Fibroblast of pulmonary artery (primary cell): Measurements from ENCODE around the gene ACOXL.
A peak's percentile ranks its signal among the peaks of the same experiment; 100 is the strongest.

ENCODE experiments used
- DNase-seq: peaks from one replicate; pipeline ENCODE4 v3.0.0-alpha.2; 2010; ENCODE audit warnings: low read depth
- H3K4me3 ChIP-seq: replicated peaks from 2 replicates; pipeline ENCODE4 v1.5.1; 2011; ENCODE audit warnings: low read depth, mild to moderate bottlenecking, control low read depth, low read length, moderate library complexity
- TF ChIP-seq, protein P1 (sequence below): IDR thresholded peaks from 2 replicates; pipeline ENCODE4 v1.5.1; 2011; ENCODE audit warnings: mild to moderate bottlenecking, control low read depth, low read length, inconsistent platforms; ENCODE audit errors: missing control alignments

The ACOXL gene

GRCh38 chr2:111057721-111058120 is 325.3 kb downstream of the ACOXL start:
- TF ChIP-seq, protein P1, sequence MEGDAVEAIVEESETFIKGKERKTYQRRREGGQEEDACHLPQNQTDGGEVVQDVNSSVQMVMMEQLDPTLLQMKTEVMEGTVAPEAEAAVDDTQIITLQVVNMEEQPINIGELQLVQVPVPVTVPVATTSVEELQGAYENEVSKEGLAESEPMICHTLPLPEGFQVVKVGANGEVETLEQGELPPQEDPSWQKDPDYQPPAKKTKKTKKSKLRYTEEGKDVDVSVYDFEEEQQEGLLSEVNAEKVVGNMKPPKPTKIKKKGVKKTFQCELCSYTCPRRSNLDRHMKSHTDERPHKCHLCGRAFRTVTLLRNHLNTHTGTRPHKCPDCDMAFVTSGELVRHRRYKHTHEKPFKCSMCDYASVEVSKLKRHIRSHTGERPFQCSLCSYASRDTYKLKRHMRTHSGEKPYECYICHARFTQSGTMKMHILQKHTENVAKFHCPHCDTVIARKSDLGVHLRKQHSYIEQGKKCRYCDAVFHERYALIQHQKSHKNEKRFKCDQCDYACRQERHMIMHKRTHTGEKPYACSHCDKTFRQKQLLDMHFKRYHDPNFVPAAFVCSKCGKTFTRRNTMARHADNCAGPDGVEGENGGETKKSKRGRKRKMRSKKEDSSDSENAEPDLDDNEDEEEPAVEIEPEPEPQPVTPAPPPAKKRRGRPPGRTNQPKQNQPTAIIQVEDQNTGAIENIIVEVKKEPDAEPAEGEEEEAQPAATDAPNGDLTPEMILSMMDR: no peak
- H3K4me3 ChIP-seq: no peak overlapping the region
- no peak for DNase-seq

DNA sequence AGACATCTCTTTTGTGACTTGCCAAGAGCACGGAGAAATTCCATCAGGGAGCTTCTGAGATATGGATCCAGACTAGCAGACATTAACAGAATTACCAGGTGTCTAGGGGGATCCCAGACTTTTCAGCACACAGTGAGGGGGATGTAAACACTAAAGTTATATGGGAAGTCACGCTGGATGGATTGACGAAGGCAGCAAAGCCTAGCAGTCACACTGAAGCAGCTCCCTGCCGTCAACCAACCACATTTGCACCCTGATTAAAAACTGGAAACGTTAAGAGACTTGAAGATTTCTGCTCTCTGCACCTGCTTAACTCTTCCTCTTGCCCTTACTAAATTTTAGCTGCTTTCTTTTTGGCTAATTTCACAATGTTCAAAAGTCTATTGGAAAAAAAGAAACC is 325.9 kb downstream of the ACOXL start:
- TF ChIP-seq, protein P1: no peak
- DNase-seq: no peak
- H3K4me3 ChIP-seq: no peak overlapping the region

DNA sequence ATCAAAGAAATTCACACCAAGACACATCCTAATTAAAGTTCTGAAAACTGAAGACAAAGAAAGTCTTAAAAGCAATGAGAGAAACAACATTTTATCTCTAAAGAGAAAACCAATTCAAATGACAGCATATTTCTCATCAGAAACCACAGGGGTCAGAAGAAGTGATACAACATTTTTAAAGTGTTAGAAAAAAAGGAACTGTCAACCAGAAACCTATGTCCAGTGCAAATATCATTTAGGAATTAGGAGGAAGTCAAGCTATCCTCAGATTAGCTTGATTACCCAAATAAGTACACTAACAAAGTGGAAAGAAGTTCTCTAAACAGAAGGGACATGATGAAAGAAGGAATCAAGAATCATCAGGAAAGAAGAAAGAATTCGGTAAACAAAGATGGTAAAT is 328.8 kb downstream of the ACOXL start:
- TF ChIP-seq, protein P1: no peak
- no peak overlapping the region for H3K4me3 ChIP-seq
- DNase-seq: no peak

GRCh38 chr2:111062417-111062816 is 330.0 kb downstream of the ACOXL start:
- no peak overlapping the region for H3K4me3 ChIP-seq

DNA sequence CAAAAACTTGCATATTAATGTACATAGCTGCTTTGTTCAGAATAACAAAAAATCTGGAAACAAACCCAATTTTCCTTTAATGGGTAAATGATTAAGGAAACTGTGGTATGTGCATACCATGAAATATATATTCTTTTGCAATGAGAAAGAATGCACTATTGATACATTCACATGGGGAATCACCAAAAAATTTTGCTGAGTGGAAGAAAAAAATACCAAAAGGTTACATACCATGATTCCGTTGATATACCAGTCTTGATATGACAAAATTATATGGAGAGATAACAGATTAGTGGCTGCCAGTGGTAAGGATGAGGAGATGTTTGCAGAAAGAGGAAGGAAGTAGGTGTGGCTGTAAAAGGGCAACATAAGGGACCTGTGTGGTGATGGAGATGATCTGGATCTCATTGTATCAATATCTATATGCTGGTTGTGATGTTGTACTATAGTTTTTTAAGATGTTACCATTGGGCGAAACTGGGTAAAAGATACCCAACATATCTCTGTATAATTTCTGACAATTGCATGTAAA is 333.8 kb downstream of the ACOXL start:
- TF ChIP-seq, protein P1: no peak
- H3K4me3 ChIP-seq: no peak overlapping the region
- DNase-seq: no peak

More at GRCh38 chr2:111062417-111062816, 330.0 kb downstream of the ACOXL start:
- TF ChIP-seq, protein P1: no peak
- DNase-seq: no peak

DNA sequence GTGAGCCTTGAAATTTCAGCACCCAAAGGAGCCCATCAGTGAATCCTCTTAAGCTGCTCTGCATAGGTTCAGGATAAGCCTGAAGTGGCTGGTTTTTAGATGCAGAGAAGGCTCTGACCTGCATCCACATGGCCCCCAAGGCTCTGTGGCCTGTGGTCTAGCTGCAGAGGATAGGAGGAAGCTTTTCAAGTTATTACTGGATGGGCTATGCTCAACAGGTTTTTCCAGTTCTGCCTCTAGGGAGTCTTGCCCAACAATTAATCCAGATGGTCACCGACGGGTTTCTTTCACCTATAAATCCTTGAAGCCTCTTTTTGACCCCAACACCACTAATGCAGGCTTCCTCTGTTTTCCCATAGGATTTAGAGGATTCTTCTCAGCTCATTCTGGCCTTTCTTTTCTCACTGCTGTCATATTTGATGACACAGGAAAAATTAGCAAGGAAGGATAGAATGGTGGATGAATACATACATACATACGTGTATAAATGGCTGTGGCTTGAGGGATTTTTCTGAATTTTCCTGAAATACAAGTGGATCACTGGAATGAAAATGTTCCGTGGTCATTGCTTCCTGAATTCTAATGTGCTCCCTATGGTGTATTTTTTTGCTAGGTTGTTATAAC is 336.2 kb downstream of the ACOXL start:
- no peak overlapping the region for H3K4me3 ChIP-seq
- DNase-seq: no peak
- TF ChIP-seq, protein P1: no peak

DNA sequence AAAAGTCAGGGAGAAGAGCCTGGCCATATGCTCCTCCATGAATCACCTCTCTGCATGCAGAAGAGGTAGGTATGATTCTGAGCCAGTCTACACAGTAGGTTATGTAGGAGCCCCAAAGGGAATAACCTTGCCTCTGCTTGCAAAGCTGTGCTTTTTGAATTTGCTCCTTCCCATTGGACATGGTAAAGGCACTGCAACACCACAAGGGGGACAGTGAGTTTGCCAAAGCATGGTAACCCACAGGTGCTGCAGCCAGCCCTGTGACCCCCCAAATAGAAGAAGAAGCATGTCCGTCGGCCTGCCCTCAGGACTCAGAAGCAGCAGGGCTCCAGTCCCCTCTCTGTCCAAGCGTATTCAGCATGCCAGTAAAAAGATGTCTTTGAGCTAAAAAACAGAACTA is 337.3 kb downstream of the ACOXL start:
- H3K4me3 ChIP-seq: no peak overlapping the region
- no peak for DNase-seq
- TF ChIP-seq, protein P1: peak; percentile 10
